HG02943 (cell line): ENCODE results near the gene PAPOLA.

Source experiments
- ATAC-seq: cut with Tn5 transposase; IDR thresholded peaks from one replicate; pipeline ENCODE4 v1.9.1; 2021; ENCODE audit warnings: mild to moderate bottlenecking, low read depth, moderate library complexity; ENCODE audit not compliant: unreplicated experiment

PAPOLA gene

GRCh38 chr14:96614481-96614881 lies 112.3 kb downstream of the PAPOLA start:
- no peak for ATAC-seq

- ATAC-seq: no peak
These were observed 114.1 kb downstream of the PAPOLA start for GRCh38 chr14:96616161-96616721.
